Colonic mucosa (tissue), 4 donors: ENCODE measurements around the gene E2F4. TPM values are rescaled to one million over a fixed set of nuclear protein-coding genes. Genes with fewer than 3 reads are reported as not detected.

ENCODE experiments used
- DNase-seq: peaks from one replicate; pipeline ENCODE4 v3.0.0-alpha.2; 2020
- H3K27ac ChIP-seq: fragments of 200-600 bp; one replicate; pipeline ENCODE4 v1.8.0; 2021
- H3K27me3 ChIP-seq: fragments of 200-600 bp; one replicate; pipeline ENCODE4 v1.8.0; 2021
- H3K36me3 ChIP-seq: fragments of 200-600 bp; one replicate; pipeline ENCODE4 v1.8.0; 2021
- H3K4me1 ChIP-seq: fragments of 200-600 bp; one replicate; pipeline ENCODE4 v1.8.0; 2021; ENCODE audit warnings: mild to moderate bottlenecking
- H3K4me3 ChIP-seq: fragments of 200-600 bp; one replicate; pipeline ENCODE4 v1.8.0; 2021
- H3K9ac ChIP-seq, 2 donors: one replicate each; pipeline ENCODE4 v1.7.0; 2013; ENCODE audit warnings: control low read depth in 2 of 2, low read depth in 2 of 2, low read length in 2 of 2
- H3K9me3 ChIP-seq: fragments of 200-600 bp; one replicate; pipeline ENCODE4 v1.8.0; 2021
- intact Hi-C: fragments of 100-400 bp; cut with DNase I; formaldehyde crosslinking; loops from one replicate; pipeline ENCODE4 v1.14.1; 2022
- total RNA-seq, 2 donors: library from RNA; stranded (reverse); fragmentation: NEBNext Ultra II Directional in 1 of 2; extraction: Animal tissue kit (Norgen Biotek cat#: 25700) in 1 of 2; gene quantifications; one replicate each; pipeline ENCODE4 v1.2.1, GENCODE V29; 2021
- TF ChIP-seq, protein P1 (sequence below): fragments of 200-600 bp; IDR thresholded peaks from one replicate; pipeline ENCODE4 v1.8.0; 2022; ENCODE audit warnings: antibody characterized with exemption, mild to moderate bottlenecking
- donor health status: healthy.
- donor health status: DM: no; HTN: no; CAD: no.
- donor health status: DM: no; HTN: no; CAD: no.

Gene E2F4
- total RNA-seq, 2 donors from 2014 or later: 53.3 to 89.0 TPM

DNA sequence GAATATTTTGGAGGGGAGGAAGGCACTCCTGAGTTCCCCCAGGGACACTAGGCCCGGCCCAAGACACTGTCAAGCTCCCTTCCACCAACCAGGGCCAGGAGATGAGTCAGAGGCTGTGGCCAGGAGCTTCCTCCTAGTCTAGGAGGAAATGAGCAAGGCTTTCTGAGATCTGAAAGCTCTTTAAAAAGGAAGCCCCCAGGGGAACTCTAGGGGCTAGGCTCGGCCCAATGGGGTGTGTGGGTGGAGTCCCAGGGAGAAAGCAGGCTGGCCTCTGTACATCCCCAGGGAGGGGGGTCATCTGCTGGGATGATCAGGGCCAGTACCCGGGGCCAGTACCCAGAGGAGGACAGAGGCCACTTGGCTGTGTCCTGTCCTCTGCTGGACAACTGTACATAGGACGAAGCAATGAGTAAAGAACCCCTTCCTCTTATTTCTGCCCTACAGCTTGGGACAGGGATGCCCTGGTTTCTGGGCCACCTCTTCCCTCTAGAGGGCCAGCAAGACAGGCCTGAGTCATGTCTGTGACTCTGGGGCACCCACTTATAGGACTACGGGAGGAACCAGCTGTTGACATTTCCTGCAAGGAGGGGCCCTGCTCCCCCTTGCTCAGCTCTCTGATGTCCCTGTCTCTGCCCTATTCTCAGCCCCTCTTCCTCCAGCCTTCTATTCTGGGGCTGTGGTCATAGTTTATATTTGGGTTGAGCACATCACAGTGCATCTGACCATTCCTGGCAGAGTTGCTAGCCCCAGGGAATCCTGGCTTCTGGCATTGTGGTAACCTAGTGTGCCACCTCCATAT lies 52.6 kb downstream of the E2F4 start:
- DNase-seq: peak; percentile 75
- H3K36me3 ChIP-seq: no peaks in the 10 kb centered on the region
- H3K9me3 ChIP-seq: no peaks in the 10 kb centered on the region
- no peaks in the 10 kb centered on the region for H3K27me3 ChIP-seq
- TF ChIP-seq, protein P1, sequence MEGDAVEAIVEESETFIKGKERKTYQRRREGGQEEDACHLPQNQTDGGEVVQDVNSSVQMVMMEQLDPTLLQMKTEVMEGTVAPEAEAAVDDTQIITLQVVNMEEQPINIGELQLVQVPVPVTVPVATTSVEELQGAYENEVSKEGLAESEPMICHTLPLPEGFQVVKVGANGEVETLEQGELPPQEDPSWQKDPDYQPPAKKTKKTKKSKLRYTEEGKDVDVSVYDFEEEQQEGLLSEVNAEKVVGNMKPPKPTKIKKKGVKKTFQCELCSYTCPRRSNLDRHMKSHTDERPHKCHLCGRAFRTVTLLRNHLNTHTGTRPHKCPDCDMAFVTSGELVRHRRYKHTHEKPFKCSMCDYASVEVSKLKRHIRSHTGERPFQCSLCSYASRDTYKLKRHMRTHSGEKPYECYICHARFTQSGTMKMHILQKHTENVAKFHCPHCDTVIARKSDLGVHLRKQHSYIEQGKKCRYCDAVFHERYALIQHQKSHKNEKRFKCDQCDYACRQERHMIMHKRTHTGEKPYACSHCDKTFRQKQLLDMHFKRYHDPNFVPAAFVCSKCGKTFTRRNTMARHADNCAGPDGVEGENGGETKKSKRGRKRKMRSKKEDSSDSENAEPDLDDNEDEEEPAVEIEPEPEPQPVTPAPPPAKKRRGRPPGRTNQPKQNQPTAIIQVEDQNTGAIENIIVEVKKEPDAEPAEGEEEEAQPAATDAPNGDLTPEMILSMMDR: no peak
- H3K27ac ChIP-seq: peak overlapping the region; percentile 77
- H3K4me3 ChIP-seq: no peak overlapping the region
- H3K9ac ChIP-seq: peak overlapping the region; percentile 42 to 66
- peaks cover 32% of the 10 kb centered on the region for H3K4me1 ChIP-seq
- intact Hi-C loops: no loop called here

- H3K9me3 ChIP-seq: no peaks in the 10 kb centered on the region
- peak overlapping the region; percentile 77 for H3K27ac ChIP-seq
- H3K27me3 ChIP-seq: no peaks in the 10 kb centered on the region
- no peak overlapping the region for H3K4me3 ChIP-seq
- H3K9ac ChIP-seq: peak overlapping the region; percentile 42 to 66
- DNase-seq: no peak
- TF ChIP-seq, protein P1: no peak
- intact Hi-C loops: no loop called here
- H3K4me1 ChIP-seq: peaks cover 32% of the 10 kb centered on the region
- no peaks in the 10 kb centered on the region for H3K36me3 ChIP-seq
These were observed 53.2 kb downstream of the E2F4 start for GRCh38 chr16:67245186-67245585.

DNA sequence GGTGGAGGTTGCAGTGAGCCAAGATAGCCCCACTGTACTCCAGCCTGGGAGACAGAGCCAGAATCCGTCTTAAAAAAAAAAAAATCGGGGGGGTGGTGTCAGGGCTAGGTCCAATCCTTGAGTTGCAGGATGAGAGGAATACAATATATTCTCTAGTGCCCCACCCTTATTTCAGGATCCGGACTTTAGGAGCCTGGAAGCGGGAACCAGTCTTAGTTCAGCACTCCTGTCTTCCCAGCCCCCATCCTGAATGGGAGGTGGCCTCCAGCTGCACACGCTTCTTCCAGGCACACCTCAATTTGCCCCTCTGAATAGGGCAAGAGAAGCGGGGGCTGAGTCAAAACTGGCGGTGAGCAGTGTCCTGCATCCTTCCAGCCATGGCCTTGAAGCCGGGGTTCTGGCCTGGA lies 53.7 kb downstream of the E2F4 start:
- Histone ChIP-seq H3K9ac (peak overlapping the region; percentile 91 to 93), H3K9me3 (no peaks in the 10 kb centered on the region), H3K27ac (peak overlapping the region; percentile 77), H3K4me3 (peak overlapping the region; percentile 59), H3K27me3 (no peaks in the 10 kb centered on the region), H3K4me1 (peaks cover 28% of the 10 kb centered on the region), H3K36me3 (no peaks in the 10 kb centered on the region)
- intact Hi-C loops: no loop called here
- TF ChIP-seq, protein P1: no peak
- DNase-seq: peak; percentile 80

- Histone ChIP-seq H3K9ac (peak overlapping the region; percentile 91 to 93), H3K36me3 (no peaks in the 10 kb centered on the region), H3K4me1 (peaks cover 23% of the 10 kb centered on the region), H3K27ac (peak overlapping the region; percentile 77), H3K4me3 (peak overlapping the region; percentile 59), H3K9me3 (no peaks in the 10 kb centered on the region), H3K27me3 (no peaks in the 10 kb centered on the region)
- TF ChIP-seq, protein P1: no peak
- DNase-seq: peak; percentile 78
- intact Hi-C loops: no loop called here
These were observed 54.3 kb downstream of the E2F4 start for GRCh38 chr16:67246081-67246755.

- intact Hi-C loops: no loop called here
- H3K9ac ChIP-seq: peak overlapping the region; percentile 91 to 93
- no peaks in the 10 kb centered on the region for H3K9me3 ChIP-seq
- TF ChIP-seq, protein P1: no peak
- peaks cover 17% of the 10 kb centered on the region for H3K4me1 ChIP-seq
- peak overlapping the region; percentile 77 for H3K27ac ChIP-seq
- DNase-seq: peak; percentile 96
- no peaks in the 10 kb centered on the region for H3K27me3 ChIP-seq
- H3K4me3 ChIP-seq: peak overlapping the region; percentile 59
- H3K36me3 ChIP-seq: no peaks in the 10 kb centered on the region
These were observed 54.8 kb downstream of the E2F4 start for GRCh38 chr16:67246756-67247191.
